ENCODE measurements around the gene LGMN.

- TF ChIP-seq CTCF (IDR thresholded peaks at IDR 0.05; ENCODE audit: insufficient read depth, low read length): no peak
- TF ChIP-seq GABPA (IDR thresholded peaks at IDR 0.05; ENCODE audit: low read depth): no peak
- TF ChIP-seq REST (IDR thresholded peaks at IDR 0.05; ENCODE audit: insufficient replicate concordance, low read depth): no peak
These were observed 92.8 kb downstream of the LGMN start for GRCh38 chr14:92655419-92656201.
